Left forelimb (tissue), 1 donor: ENCODE measurements around the gene TBCD.
"Not testable (repeated sequence)": the region's sequence is repeated elsewhere in the genome, so short reads cannot be mapped to it uniquely, and the experiment has no call there.

ENCODE experiments used
- DNase-seq: peaks from one replicate; pipeline ENCODE4 v3.0.0-alpha.2; 2018; ENCODE audit warnings: low spot score

The TBCD gene

GRCh38 chr17:82940226-82941020 lies 188.6 kb downstream of the TBCD start:
- DNase-seq = peak; percentile 49

GRCh38 chr17:82941021-82942001 lies 189.4 kb downstream of the TBCD start:
- no peak for DNase-seq

- DNase-seq = no peak
Measured at GRCh38 chr17:82942166-82943130, 190.6 kb downstream of the TBCD start.

GRCh38 chr17:82943339-82943738 lies 191.5 kb downstream of the TBCD start:
- DNase-seq = no peak

DNA sequence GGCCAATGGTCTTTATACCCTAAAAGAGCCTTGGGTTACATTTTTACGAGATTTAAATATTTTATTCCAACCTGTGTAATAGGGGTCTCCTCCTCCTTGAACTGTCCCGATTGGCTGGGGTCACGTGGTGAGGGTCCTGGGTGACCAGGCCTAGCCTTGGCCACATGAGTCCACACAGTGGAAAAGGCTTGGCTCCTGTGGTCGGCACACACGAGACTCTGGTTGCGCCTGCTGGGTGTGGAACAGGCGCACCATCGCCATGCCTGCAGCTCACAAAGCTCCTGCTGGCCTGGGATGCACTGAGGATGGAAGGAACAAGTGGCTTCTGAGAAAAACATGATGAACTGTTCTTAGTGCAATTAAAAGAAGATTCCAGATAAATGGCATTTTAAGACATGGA lies 191.9 kb downstream of the TBCD start:
- DNase-seq = no peak

DNA sequence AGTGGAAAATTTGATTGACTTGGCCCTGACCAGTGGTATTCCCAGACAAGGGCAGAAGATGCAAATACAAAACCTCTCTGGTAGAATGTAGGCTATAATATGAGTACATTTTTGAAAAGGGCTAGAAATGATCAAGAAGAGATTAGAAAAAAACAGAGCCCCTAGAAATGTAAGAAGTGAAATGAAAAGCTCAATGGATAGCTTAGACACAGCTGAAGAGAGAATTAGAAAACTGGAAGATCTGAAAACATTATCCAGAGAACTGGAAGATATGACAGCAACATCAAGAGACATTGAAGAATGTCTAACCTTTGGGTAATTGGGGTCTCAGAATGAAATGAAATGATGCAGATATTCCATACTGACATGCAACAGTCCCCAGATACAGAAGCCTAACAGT lies 193.1 kb downstream of the TBCD start:
- DNase-seq = no peak

DNA sequence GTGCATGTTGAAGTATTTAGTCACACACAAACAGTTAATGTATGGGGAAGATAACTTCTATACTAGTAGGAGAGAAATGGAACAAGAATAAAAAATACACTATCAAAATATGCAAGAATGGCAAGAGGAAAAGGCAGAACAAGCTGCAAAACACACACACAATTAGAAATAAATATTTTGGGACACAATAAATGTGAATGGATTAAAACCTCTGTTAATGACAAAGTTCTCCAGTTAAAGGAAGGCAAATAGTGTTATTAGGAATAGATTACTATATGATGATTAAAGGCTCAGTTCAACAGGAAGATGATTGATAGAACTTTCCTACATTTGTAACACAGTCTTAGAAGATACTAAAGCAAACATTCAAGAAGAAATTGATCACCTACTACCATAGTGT lies 194.2 kb downstream of the TBCD start:
- DNase-seq = no peak

GRCh38 chr17:82947051-82947991 lies 195.5 kb downstream of the TBCD start:
- DNase-seq = no peak

DNA sequence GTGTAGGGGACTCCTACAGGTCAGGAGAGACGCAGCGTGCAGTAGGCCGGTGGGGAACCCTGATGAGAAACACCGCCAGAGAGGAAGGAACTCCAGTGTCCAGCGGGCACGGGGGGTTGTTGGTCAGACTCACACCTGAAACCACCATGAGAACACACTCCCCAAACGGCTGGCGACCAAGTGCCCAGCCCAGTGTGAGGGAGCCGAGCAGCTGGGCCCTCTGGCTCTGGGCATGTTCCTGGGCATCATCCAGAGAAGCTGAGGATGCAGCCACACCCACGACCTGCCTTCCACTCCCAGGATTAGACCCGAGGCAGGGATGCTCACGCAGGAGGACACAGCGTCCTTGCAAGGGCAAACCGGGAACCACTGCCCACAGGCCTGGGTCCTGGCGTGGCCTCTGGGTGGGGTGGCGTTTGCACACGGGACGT lies 196.2 kb downstream of the TBCD start:
- DNase-seq = no peak

DNA sequence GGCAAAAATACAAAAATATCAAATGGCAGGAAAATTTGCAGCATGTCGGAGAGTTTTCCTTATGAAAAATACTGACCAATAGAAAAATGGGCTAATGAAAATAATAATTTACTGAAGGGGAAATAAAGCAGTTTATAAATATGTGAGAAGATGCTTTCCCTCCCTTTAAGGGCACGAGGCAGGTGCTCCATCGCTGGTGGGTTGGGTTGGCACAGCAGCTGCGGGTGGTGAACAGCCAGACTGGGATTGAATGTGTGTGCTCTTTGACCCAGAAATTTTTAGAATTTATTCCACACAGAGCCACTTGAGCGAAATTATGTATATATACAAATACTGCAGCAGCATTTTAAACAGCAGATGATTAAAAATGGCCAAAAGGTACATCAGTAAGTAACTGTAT lies 197.1 kb downstream of the TBCD start:
- no peak for DNase-seq

DNA sequence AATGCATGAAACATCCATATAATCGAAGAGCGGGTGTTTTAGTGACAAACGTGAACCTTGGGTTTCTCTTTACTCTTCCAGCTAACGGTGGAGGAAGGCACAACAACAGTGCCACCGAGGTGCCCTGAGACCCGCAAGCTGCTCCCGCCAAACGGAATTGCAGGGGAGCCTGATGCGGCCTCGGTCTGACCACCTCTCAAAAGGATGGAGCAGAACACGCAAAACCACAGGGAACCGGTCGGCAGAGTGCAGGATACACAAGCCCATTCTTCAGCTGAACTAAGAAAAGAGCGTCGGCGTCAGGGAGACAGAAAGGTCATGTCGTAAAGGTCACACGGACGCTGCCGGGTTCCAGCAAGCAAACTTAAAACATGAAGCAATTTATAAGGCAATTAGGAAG lies 197.5 kb downstream of the TBCD start:
- DNase-seq = no peak

GRCh38 chr17:82949984-82950383 lies 198.1 kb downstream of the TBCD start:
- DNase-seq = no peak

DNA sequence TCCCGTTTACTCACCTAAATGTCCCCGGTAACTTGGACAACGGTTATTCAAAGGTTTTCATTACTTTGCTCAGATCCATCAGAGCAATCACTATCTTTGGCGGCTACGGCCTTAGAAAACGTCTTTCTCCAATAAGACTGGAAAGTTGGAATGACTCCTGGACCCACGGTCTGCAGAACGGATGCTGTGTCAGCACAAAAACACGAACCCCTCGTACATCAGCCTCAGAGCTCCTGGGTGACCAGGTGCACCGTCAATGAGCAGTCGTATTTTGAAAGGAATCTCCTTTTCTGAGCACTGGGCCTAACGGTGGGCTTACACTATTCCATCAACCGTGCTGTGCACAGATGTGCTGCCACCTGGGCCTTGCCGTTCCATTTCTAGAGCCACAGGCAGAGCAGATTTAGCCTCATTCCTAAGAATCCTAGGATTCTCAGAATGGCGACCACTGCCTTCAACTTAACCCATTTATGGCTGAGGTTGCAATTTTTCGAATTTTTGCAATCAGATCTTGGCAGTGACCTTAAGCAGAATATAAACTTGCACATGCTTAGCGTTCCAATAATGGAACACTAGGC lies 198.7 kb downstream of the TBCD start:
- DNase-seq = no peak

GRCh38 chr17:82952019-82952418 lies 200.2 kb downstream of the TBCD start:
- DNase-seq = no peak

DNA sequence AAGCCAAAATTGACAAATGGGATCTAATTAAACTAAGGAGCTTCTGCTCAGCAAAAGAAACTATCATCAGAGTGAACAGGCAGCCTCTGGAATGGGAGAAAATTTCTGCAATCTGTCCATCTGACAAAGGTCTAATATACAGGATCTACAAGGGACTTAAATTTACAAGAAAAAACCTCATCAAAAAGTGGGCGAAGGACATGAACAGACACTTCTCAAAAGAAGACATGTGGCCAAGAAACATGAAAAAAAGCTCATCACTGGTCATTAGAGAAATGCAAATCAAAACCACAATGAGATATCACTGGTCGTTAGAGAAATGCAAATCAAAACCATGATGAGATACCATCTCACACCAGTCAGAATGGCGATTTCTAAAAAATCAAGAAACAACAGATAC lies 203.2 kb downstream of the TBCD start:
- DNase-seq = not testable (repeated sequence)

- not testable (repeated sequence) for DNase-seq
Measured at GRCh38 chr17:82955627-82956026, 203.8 kb downstream of the TBCD start.

DNA sequence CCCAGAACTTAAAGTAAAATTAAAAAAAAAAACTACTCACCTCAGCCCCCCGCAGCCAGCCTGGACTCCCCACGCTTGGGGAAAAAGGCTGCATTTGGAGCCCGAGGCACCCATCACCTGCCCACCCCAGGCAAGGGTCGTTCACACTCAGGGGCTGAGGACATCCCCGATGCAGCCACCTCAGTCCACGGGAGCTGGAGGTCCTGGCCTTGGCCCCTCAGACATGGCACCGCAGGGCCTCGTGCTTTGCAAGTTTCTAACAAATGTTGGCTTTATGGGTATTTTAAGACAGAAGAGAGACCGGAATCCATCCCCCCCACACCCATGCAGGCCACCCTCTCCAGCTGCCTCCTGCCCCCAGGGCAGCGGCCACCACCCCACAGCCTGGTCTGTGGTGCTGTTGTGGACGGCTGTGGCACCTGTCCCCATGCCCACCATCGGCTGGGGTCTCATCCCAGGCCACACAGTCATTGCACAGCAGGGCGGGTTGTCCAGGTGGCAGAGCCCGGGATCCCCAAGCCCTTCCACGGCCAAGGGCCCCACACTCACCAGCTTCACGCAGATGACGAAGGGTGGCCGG lies 204.4 kb downstream of the TBCD start:
- DNase-seq = peak; percentile 67

- DNase-seq = peak; percentile 64
Measured at GRCh38 chr17:82956726-82957468, 205.0 kb downstream of the TBCD start.

DNA sequence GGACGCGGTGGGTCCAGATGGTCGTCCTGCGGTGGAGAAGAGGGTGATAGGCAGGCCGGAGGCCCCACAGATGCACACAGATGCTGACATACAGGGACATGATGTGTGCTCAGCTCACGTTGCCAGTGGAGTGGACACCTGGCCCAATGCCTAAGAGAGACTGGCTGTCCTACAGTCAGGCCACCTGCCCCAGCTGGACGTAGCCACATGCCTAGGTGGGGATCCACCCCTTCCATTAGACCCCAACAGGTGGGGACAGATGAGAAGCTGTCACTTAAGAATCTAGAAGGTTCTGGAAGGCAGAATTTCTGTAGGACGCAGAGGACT lies 205.6 kb downstream of the TBCD start:
- peak; percentile 64 for DNase-seq
